GM12873 (cell line): ENCODE results near the gene OR2L3.

Experiments used
- TF ChIP-seq, protein P1 (sequence below): IDR thresholded peaks from 2 replicates; pipeline ENCODE4 v1.5.1; 2012; ENCODE audit warnings: low read depth, mild to moderate bottlenecking, moderate library complexity, low read length, control low read depth; ENCODE audit not compliant: insufficient read depth; ENCODE audit errors: missing control alignments

The OR2L3 gene

DNA sequence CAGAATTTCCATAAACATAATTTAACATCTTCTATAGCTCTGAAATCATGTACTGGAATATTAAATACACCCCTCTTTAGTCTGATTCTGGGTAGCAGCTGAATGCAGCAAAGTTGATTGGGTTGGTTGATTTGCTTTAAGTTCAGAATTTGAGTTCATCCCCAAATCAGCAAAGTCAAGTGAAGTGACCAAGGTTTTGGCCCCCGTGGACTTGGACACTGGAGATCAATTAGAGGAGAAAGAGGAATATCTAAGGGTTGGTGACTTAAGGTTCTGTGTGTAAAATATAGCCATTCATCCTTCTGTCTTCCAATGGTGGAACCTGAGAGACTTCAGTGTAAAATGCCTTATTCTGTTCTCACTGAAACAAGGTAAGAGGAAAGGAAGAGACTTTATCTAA lies 48.2 kb downstream of the OR2L3 start, which contains the start of gene OR2L13:
Gene OR2L13, plus strand, starts transcription at position 301 of the 400 bp plus-strand sequence. CDS start 4,192 bp downstream, outside the sequence.
- TF ChIP-seq, protein P1, sequence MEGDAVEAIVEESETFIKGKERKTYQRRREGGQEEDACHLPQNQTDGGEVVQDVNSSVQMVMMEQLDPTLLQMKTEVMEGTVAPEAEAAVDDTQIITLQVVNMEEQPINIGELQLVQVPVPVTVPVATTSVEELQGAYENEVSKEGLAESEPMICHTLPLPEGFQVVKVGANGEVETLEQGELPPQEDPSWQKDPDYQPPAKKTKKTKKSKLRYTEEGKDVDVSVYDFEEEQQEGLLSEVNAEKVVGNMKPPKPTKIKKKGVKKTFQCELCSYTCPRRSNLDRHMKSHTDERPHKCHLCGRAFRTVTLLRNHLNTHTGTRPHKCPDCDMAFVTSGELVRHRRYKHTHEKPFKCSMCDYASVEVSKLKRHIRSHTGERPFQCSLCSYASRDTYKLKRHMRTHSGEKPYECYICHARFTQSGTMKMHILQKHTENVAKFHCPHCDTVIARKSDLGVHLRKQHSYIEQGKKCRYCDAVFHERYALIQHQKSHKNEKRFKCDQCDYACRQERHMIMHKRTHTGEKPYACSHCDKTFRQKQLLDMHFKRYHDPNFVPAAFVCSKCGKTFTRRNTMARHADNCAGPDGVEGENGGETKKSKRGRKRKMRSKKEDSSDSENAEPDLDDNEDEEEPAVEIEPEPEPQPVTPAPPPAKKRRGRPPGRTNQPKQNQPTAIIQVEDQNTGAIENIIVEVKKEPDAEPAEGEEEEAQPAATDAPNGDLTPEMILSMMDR = no peak

DNA sequence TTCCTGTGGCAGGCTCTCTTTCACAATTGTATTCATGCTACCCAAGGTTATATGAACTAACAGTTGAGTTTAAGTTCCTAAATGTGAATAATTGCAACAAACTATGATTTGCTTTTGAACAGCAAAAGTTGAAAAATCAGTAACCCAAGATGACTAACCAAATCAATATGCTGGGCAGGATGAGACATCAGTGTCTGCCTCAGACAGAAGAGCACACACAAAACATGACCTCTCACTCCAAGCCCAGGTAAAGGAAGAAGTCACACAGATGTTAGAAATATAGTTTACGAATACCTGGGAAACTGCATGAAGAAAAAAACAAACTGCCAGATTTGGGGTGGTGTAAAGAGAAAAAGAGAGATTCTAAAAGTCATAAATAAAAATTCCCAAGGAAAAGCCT lies 51.9 kb downstream of the OR2L3 start:
- TF ChIP-seq, protein P1 = no peak

DNA sequence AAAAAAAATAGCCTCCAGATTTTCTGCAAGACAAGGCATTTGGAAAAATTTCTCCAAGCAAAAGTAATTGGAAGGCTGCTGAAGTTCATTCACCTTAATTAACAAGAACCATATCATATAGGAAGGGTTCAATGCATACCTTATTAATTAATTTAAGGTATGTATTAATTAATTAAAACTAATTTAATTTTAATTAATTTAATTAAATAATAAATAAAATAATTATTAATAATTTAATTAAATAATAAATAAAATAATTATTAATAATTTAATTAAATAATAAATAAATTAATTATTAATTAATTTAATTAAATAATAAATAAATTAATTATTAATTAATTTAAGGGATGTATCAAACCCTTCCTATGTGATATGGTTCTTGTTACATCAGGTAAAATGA lies 56.2 kb downstream of the OR2L3 start:
- TF ChIP-seq, protein P1 = no peak

DNA sequence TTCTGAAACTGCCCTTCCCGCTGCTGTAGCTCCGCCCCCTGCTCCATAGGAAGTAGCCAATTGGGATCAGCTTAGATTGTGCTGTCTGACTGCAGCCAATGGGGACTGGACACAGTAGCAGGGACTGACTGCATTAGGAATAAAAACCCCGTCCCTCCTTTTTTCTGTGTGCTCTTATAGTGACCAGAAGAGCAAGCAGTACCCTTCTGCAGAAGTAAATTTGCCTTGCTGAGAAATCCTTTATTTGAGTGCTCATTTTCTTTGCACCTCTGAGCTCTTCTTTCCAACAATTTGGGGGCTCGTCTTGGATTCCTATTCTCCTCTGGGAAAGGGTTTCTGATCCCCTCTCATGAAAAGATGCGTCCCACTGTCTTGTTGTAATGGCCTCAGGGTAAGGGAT lies 64.5 kb downstream of the OR2L3 start:
- TF ChIP-seq, protein P1 = no peak
